ENCODE results near the gene SERTAD1.

DNA sequence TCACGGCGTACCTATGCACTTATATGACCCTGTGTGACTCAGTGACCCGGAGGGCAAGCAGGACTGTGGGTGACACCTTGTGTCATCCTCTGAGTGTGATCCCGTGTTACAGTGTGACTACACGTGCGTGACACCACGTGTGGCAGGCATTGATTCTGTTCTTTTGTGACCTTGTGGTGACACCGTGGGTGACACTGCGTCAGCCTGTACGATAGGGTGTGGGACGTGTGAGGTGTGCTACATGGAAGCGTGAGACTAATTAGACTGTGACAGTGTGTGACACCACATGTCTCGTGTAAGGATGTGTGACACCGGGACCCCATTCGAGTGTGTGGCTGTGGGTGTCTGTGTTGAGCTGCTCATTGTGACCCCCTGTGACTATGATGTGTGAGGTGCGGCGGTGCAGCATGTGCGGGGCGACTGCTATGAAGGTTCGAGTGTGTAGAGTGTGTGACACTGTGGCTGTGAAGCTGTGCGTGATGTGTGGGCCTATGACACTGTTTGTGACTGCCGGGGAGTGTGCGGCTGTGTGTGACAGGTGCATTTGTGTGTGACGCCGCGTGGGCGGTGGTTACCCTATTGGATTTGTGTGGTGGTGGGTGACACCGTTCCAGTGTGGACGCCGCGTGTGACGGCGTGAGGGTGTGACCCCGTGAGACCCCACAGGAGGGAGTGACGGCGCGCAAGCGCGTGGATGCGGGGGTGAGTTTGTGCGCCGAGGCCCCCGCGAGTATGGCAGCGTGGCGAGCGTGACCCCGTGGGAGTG is 40.6 kb upstream of the SERTAD1 start:
- TF ChIP-seq EZH2 (IDR thresholded peaks at IDR 0.05; ENCODE audit: borderline replicate concordance, low read length), result no peak
- TF ChIP-seq, protein P1, sequence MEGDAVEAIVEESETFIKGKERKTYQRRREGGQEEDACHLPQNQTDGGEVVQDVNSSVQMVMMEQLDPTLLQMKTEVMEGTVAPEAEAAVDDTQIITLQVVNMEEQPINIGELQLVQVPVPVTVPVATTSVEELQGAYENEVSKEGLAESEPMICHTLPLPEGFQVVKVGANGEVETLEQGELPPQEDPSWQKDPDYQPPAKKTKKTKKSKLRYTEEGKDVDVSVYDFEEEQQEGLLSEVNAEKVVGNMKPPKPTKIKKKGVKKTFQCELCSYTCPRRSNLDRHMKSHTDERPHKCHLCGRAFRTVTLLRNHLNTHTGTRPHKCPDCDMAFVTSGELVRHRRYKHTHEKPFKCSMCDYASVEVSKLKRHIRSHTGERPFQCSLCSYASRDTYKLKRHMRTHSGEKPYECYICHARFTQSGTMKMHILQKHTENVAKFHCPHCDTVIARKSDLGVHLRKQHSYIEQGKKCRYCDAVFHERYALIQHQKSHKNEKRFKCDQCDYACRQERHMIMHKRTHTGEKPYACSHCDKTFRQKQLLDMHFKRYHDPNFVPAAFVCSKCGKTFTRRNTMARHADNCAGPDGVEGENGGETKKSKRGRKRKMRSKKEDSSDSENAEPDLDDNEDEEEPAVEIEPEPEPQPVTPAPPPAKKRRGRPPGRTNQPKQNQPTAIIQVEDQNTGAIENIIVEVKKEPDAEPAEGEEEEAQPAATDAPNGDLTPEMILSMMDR (IDR thresholded peaks at IDR 0.05; ENCODE audit: low read length), result no peak

All from OCI-LY1 (cell line).